NCI-H2171 (cell line): ENCODE results near the gene RAB11FIP3.
"Not testable (repeated sequence)": the region's sequence is repeated elsewhere in the genome, so short reads cannot be mapped to it uniquely, and the experiment has no call there.

ENCODE experiments used
- DNase-seq: peaks from one replicate; lab custom pipeline; 2025; lab: John Stamatoyannopoulos, UW

RAB11FIP3 gene

DNA sequence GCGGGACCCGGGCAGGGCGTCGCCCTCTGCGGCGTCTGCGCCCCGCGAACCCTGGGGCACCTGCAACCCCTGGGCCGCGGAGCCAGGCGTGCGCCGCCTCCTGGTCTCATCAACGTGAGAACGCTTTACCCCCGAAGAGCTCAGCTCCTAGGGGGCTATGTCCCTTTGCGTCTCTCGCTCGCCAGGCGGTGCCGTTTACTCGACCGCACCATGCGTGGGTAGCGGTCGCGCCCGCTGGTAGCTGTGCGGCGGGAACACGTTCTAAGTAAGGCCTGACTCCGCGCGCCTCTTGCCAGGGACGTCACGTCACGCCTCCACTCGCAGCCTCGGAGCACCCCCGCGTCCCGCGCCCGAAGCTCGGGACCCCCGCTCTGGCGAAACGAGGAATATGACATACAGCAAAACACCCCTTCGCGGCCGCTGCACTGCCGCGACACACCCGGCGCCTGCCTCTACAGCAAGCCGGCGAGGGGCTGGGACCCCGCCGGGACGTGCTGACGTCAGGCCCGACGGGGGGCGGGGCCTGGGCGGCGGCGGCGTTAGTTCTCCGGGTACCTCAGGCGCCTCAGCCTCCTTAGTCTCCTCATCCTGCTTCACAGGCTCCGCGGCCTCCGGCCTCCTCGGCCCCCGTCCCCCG is at the start of gene RAB11FIP3:
Gene RAB11FIP3, plus strand, starts transcription at position 568 of the 637 bp plus-strand sequence. CDS start 358 bp downstream, outside the sequence.
- DNase-seq = peak; percentile 78

DNA sequence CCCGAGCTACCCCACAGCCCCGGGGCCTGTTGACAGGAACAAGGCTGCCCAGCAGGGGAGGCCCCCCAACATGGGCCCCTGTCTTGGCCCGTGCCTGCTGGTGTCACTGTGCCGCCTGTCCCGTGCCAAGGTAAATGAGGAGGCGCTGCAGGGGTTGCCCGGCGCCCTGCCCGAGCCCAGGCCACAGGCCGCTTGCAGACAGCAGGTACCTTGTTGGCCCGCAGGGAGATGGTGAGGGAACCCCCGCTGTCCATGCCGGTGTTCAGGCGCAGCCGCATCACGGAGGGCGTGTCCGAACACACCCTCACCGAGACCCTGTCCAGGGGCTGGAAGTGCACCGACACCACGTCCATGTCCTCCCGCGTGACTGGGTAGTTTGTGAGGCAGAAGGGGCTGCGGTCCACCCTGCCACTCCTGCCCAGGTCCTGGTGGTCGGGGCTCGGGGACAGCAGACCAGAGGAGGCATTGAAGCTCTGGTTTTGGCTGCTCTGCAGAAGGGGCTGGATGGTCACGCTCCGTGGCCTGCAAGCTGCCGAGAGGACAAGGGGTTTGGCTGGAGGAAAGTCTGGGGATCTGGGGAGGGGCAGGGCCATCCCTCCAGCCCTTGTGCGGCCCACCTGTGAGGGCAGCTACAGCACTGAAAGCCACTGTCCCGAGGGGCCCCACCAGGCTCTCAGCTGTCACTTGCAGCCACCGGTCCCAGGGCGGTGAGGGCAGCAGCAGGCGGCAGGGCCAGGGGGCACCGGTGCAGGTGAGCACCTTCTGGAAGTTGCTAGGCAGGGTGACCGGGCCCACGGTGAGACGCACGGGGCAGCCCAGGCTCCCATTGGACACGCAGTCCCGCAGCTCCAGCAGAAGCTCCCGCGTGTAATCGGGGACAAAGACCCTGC is 49.3 kb upstream of the RAB11FIP3 start:
- DNase-seq = no peak

GRCh38 chr16:376817-377418 is 48.5 kb upstream of the RAB11FIP3 start:
- no peak for DNase-seq

GRCh38 chr16:377419-377951 is 48.0 kb upstream of the RAB11FIP3 start:
- no peak for DNase-seq

DNA sequence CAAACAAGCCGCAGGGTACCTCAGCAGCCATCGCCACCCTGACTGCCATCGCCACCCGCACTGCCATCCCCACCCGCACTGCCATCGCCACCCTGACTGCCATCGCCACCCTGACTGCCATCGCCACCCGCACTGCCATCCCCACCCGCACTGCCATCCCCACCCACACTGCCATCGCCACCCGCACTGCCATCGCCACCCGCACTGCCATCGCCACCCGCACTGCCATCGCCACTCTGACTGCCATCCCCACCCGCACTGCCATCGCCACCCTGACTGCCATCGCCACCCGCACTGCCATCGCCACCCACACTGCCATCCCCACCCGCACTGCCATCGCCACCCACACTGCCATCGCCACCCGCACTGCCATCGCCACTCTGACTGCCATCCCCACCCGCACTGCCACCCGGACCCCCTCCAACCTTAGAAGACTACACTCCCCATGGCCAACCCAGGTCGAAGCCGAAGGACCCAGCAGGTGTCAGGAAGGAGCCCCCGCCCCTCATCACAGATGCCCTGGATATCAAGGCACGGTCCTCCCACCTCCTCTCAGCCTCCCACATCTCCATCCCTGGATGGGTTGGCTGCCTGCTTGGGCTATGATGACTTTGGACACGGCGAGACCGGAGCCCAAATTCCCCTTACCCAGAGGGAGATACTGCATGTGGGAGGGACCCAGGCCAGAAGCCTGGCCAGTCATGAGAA is 47.2 kb upstream of the RAB11FIP3 start:
- not testable (repeated sequence) for DNase-seq

DNA sequence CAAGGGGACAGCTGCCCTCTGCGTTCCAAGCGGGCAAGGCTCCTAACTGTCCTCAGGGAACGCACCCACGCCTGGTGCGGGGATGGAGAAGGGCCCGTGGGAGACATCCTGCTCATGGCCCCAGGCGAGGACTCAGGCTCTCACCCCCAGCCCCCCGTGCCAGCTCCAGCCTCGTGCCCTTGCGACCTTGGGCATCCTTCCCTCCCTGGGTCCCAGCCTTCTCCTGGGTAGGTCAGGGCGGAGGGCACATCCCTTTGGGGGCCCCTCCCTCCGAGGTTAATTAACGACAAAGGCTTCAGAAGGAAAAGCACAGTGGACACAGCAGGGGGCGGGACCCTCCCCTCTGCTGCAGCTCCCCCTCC is 46.6 kb upstream of the RAB11FIP3 start:
- DNase-seq = no peak

DNA sequence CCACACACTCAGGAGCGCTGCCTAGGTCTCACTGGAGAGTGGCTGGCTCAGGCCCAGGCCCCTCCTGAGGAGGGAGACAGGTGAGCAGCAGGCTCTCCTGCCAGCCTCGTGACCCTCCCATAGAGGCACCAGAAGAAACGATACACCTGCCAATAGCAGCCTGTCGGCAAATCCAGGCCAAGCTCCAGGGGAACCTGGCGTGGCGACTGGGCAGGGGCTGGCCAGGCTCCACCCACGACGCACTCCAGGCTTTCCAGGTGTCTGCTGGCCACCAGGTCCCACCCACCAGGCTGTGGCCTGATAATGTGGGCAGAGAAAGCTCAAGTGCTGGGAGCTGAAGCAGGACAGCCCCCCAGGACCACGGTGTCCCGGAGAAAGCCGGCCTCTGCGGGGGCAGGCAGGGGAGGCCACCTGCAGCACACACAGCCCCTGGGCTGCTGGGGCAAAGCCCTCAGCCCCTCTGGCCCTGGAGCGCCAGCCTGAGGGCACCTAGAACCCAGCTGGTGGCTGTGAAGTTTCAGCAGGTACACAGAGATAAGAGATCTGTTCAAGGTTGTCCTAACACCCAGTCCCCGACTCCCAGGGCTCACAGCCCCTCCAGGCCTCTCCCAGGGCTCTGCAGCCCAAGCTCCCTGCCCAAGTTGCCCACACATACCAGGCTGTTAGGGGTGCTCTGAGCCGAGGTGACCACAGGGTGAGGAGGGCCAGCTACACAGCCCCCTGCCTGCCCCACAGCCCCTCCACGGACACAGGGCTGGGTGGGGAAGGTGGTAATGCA is 46.1 kb upstream of the RAB11FIP3 start:
- no peak for DNase-seq

GRCh38 chr16:379961-380761 is 45.3 kb upstream of the RAB11FIP3 start:
- DNase-seq = no peak

DNA sequence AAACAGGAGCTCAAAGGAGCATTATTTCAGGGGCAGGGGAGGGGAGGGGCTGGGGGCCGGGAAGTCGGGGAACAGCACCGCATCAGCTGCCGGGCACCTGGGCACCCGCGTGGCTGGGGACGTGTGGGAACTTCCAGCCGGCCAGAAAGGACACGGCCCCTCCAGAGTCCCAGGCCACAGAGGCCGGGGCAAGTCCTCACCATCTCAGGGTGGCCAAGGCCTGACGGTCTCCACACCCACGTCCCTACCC is 44.8 kb upstream of the RAB11FIP3 start:
- no peak for DNase-seq

- no peak for DNase-seq
Observed at GRCh38 chr16:381012-381788, 44.2 kb upstream of the RAB11FIP3 start.

DNA sequence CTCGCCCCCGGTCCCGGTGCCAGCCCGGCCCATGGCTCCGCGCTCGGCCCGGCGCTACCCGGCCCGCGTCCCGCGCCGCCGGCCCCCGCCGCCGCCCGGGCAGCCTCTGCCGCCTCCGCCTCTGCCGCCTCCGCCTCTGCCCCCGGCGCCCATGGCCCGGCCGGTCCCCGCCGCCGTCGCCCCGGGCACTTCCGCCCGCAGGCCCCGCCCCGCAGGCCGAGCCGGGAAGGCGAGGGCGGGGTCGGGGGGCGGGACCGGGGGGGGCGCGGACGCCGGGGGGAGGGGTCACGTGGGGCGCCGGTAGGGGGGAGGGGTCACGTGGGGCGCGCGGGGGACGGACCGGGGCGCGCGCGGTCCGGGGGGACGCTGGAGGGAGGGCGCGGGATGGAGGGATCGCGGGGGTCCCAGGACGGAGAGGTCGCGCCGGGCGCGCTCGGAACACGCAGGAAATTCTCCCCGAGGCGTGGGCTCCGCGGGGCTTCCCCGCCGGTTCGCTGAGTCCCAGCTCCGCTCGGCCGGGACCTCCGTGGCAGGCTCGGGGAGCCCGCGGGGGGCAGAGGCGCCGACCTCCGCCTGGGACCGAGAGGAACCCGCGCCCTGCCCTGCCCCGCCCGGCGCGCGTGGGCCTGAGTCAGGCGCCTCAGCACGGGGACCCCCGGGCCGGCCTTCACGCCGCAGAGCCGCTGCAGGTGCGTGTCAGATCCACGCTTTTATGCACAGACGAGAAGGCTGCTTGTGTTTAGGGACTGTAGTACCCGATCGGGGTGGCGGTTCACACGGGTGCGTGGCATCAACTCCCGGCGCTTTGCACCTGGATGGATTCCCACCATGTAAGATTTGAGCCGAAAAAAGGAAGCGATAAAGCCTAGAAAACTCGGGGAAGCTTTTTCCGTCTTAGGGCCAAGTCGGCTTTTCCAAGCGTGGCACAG is 43.4 kb upstream of the RAB11FIP3 start, which contains the start of gene PGAP6:
Gene PGAP6, minus strand, starts transcription at position 190 of the 929 bp plus-strand sequence. Its CDS starts 157 bp downstream, at position 33.
- DNase-seq = peak; percentile 68

- no peak for DNase-seq
Observed at GRCh38 chr16:383326-384051, 42.0 kb upstream of the RAB11FIP3 start.

DNA sequence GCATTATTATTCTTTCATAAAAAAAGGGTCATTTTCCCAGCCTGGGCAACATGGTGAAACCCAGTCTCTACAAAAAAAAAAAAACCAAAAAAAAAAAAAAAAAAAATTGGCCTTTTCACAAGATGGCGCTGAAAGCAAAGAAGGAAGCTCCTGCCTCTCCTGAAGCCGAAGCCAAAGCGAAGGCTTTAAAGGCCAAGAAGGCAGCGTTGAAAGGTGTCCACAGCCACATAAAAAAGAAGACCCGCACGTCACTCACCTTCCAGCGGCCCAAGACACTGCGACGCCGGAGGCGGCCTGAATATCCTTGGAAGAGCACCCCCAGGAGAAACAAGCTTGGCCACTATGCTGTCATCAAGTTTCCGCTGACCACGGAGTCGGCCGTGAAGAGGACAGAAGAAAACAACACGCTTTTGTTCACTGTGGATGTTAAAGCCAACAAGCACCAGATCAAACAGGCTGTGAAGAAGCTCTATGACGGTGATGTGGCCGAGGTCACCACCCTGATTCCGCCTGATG is 38.8 kb upstream of the RAB11FIP3 start:
- no peak for DNase-seq

DNA sequence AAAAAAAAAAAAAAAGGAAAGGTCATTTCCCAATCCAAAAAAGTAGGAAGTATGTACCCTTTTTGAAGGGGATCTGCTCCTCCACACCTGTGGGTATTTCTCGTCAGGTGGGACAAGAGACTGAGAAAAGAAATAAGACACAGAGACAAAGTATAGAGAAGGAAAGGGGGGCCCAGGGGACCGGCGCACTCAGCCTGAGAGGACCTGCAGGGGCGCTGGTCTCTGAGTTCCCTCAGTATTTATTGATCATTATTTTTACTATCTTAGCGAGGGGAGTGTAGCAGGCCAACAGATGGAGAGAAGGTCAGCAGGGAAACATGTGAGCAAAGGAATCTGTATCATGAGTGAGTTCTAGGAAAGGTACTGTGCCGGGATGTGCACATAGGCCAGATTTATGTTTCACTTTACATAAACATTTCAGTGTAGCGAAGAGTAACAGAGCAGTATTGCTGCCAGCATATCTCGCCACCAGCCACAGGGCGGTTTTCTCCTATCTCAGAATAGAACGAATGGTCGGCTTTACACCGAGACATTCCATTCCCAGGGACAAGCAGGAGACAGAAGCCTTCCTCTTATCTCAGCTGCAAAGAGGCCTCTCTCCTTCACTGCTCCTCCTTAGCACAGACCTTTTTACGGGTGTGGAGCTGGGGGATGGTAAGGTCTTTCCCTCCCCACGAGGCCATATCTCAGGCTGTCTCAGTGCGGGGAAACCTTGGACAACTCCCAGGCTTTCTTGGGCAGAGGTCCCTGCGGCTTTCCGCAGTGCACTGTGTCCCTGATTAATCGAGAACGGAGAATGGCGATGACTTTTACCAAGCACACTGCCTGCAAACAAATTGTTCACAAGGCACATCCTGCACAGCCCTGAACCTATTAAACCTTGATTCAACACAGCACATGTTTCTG is 37.4 kb upstream of the RAB11FIP3 start:
- DNase-seq = not testable (repeated sequence)

GRCh38 chr16:389352-389751 is 36.1 kb upstream of the RAB11FIP3 start:
- no peak for DNase-seq

GRCh38 chr16:391885-392335 is 33.5 kb upstream of the RAB11FIP3 start:
- no peak for DNase-seq
